SK-N-SH (cell line): Measurements from ENCODE around the gene FFAR3. TPM values are rescaled to one million over a fixed set of nuclear protein-coding genes. Genes with fewer than 3 reads are reported as not detected.

ENCODE experiments used
- CTCF ChIA-PET: fragments of 300-600, 350-600 bp; formaldehyde crosslinking; extraction: SDS; loops from one replicate; lab custom pipeline; 2021; lab: Yijun Ruan, JAX
- POLR2A ChIA-PET: fragments of 350-600 bp; sonication (Branson Sonifier 250); formaldehyde crosslinking; extraction: SDS; loops from one replicate; lab custom pipeline; 2020; ENCODE audit warnings: antibody characterized with exemption, inconsistent platforms; lab: Yijun Ruan, JAX
- DNase-seq: peaks from one replicate; pipeline ENCODE4 v3.0.0; 2012
- H2AFZ ChIP-seq: fragments of 200-600 bp; sonication (generic); 2 replicates; pipeline ENCODE4 v1.8.1; 2016; ENCODE audit warnings: antibody characterized with exemption, mild to moderate bottlenecking, low read depth
- H3F3A ChIP-seq: fragments of 200-600 bp; sonication (generic); replicated peaks from 2 replicates; pipeline ENCODE3; 2016; ENCODE audit warnings: antibody characterized with exemption, mild to moderate bottlenecking; ENCODE audit not compliant: insufficient read depth
- H3K27ac ChIP-seq, 2 experiments: fragments of 200-500 bp in 1 of 2; fragments of 200-600 bp in 1 of 2; sonication (Bioruptor generic) in 1 of 2; sonication (generic), shearing (Covaris generic) in 1 of 2; 2 replicates each; pipeline versions ENCODE4 v1.5.1 to v1.6.1; 2014 to 2016; ENCODE audit warnings: low read depth in 2 of 2, inconsistent platforms in 1 of 2, low read length in 1 of 2, mild to moderate bottlenecking in 1 of 2, mixed read lengths in 1 of 2
- H3K27me3 ChIP-seq: fragments of 200-600 bp; sonication (generic), shearing (Covaris generic); 2 replicates; pipeline ENCODE4 v1.6.1; 2016; ENCODE audit warnings: mixed run types; ENCODE audit not compliant: insufficient read depth
- H3K36me3 ChIP-seq, 2 experiments: fragments of 200-500 bp in 1 of 2; fragments of 200-600 bp in 1 of 2; sonication (Bioruptor generic) in 1 of 2; sonication (generic) in 1 of 2; replicated peaks in 1 of 2; 2 replicates each; pipeline versions ENCODE3 to v1.5.1; 2014 to 2016; ENCODE audit warnings: low read length in 1 of 2, mild to moderate bottlenecking in 1 of 2; ENCODE audit not compliant: insufficient read depth in 2 of 2, control insufficient read depth in 1 of 2
- H3K4me1 ChIP-seq, 2 experiments: fragments of 200-500 bp in 1 of 2; fragments of 200-600 bp in 1 of 2; sonication (Bioruptor generic) in 1 of 2; sonication (generic), shearing (Covaris generic) in 1 of 2; 2 replicates each; pipeline versions ENCODE4 v1.5.1 to v1.6.1; 2014 to 2016; ENCODE audit warnings: low read depth in 1 of 2, low read length in 1 of 2, mixed run types in 1 of 2; ENCODE audit not compliant: insufficient read depth in 2 of 2, control insufficient read depth in 1 of 2
- H3K4me2 ChIP-seq: fragments of 200-600 bp; sonication (generic), shearing (Covaris generic); 2 replicates; pipeline ENCODE4 v1.6.1; 2017; ENCODE audit warnings: mixed run types
- H3K4me3 ChIP-seq, 2 experiments: fragments of 200-500 bp in 1 of 2; fragments of 200-600 bp in 1 of 2; sonication (Bioruptor generic) in 1 of 2; sonication (generic), shearing (Covaris generic) in 1 of 2; 2 replicates each; pipeline versions ENCODE4 v1.5.1 to v1.8.1; 2014 to 2016; ENCODE audit warnings: low read depth in 2 of 2, inconsistent platforms in 1 of 2, low read length in 1 of 2, mild to moderate bottlenecking in 1 of 2, mixed read lengths in 1 of 2, moderate library complexity in 1 of 2
- H3K79me2 ChIP-seq: fragments of 200-600 bp; sonication (generic); 2 replicates; pipeline ENCODE4 v1.8.1; 2017; ENCODE audit warnings: mild to moderate bottlenecking; ENCODE audit not compliant: insufficient read depth
- H3K9ac ChIP-seq: fragments of 200-600 bp; sonication (generic); 2 replicates; pipeline ENCODE4 v1.6.1; 2017; ENCODE audit warnings: mixed run types
- H3K9me2 ChIP-seq: fragments of 200-600 bp; sonication (generic); 2 replicates; pipeline ENCODE4 v1.6.1; 2017; ENCODE audit warnings: mixed run types
- H3K9me3 ChIP-seq: fragments of 200-600 bp; sonication (generic); 2 replicates; pipeline ENCODE4 v1.6.1; 2017; ENCODE audit warnings: mixed run types, mild to moderate bottlenecking, moderate library complexity
- H4K20me1 ChIP-seq: fragments of 200-600 bp; sonication (generic); 2 replicates; pipeline ENCODE4 v1.6.1; 2017; ENCODE audit warnings: mild to moderate bottlenecking, mixed run types; ENCODE audit not compliant: insufficient read depth
- ELF1 ChIP-seq: IDR thresholded peaks from 2 replicates; pipeline ENCODE4 v1.4.0; 2012
- EP300 ChIP-seq, 2 experiments: IDR thresholded peaks; 2 replicates each; pipeline versions ENCODE4 v1.4.0 to v1.6.1; 2012; ENCODE audit warnings: borderline replicate concordance in 1 of 2, low read depth in 1 of 2, low read length in 1 of 2
- EZH2phosphoT487 ChIP-seq: fragments of 200-600 bp; sonication (generic); IDR thresholded peaks from 2 replicates; pipeline ENCODE4 v1.6.1; 2017; ENCODE audit warnings: low read depth, mixed run types, mild to moderate bottlenecking, antibody characterized with exemption, moderate library complexity, borderline replicate concordance
- FOSL2 ChIP-seq: IDR thresholded peaks from 2 replicates; pipeline ENCODE4 v1.4.0; 2012; ENCODE audit warnings: low read depth, mild to moderate bottlenecking, moderate library complexity, borderline replicate concordance
- GATA2 ChIP-seq: sonication (generic); formaldehyde crosslinking; IDR thresholded peaks from 2 replicates; pipeline ENCODE4 v1.5.0; 2020; ENCODE audit warnings: mild to moderate bottlenecking, missing genetic modification reagents
- JUND ChIP-seq: IDR thresholded peaks from 2 replicates; pipeline ENCODE4 v1.4.0; 2012
- MEF2A ChIP-seq: IDR thresholded peaks from 2 replicates; pipeline ENCODE4 v1.4.0; 2012; ENCODE audit warnings: low read depth, borderline replicate concordance
- MXI1 ChIP-seq: IDR thresholded peaks from 2 replicates; pipeline ENCODE4 v1.6.1; 2012; ENCODE audit warnings: mild to moderate bottlenecking, low read depth, low read length, improper control_type of control experiment
- NFIC ChIP-seq: IDR thresholded peaks from 2 replicates; pipeline ENCODE4 v1.4.0; 2012; ENCODE audit warnings: borderline replicate concordance
- RAD21 ChIP-seq: IDR thresholded peaks from 2 replicates; pipeline ENCODE4 v1.6.1; 2012; ENCODE audit warnings: mild to moderate bottlenecking, low read length
- RCOR1 ChIP-seq: fragments of 150-350 bp; IDR thresholded peaks from 2 replicates; pipeline ENCODE4 v1.6.1; 2017; ENCODE audit warnings: antibody characterized with exemption, low read length
- RFX5 ChIP-seq: IDR thresholded peaks from 2 replicates; pipeline ENCODE4 v1.6.1; 2012; ENCODE audit warnings: mild to moderate bottlenecking, improper control_type of control experiment, low read length
- RXRA ChIP-seq: IDR thresholded peaks from 2 replicates; pipeline ENCODE4 v1.4.0; 2012; ENCODE audit warnings: low read depth, mild to moderate bottlenecking, borderline replicate concordance
- SIN3A ChIP-seq: IDR thresholded peaks from 2 replicates; pipeline ENCODE4 v1.6.1; 2012; ENCODE audit warnings: low read depth, mild to moderate bottlenecking, low read length, moderate library complexity, borderline replicate concordance
- TAF1 ChIP-seq: IDR thresholded peaks from 2 replicates; pipeline ENCODE4 v1.6.1; 2012; ENCODE audit warnings: low read depth, mild to moderate bottlenecking, low read length, moderate library complexity, borderline replicate concordance
- TCF12 ChIP-seq: IDR thresholded peaks from 2 replicates; pipeline ENCODE4 v1.4.0; 2012
- TEAD4 ChIP-seq: IDR thresholded peaks from 2 replicates; pipeline ENCODE4 v1.4.0; 2012; ENCODE audit warnings: mild to moderate bottlenecking, borderline replicate concordance; ENCODE audit not compliant: insufficient read depth
- USF2 ChIP-seq: fragments of 150-350 bp; IDR thresholded peaks from 2 replicates; pipeline ENCODE4 v1.6.1; 2017; ENCODE audit warnings: antibody characterized with exemption, low read length, low read depth, borderline replicate concordance
- YY1 ChIP-seq: IDR thresholded peaks from 2 replicates; pipeline ENCODE4 v1.4.0; 2012; ENCODE audit warnings: low read depth, mild to moderate bottlenecking
- WGBS: methylation state at CpG from one replicate; pipeline ENCODE4 v1.1.6; 2017; ENCODE audit warnings: low lambda C conversion rate; 5-methylcytosine and 5-hydroxymethylcytosine counted together
- polyA plus RNA-seq, 3 experiments: library from polyadenylated mRNA; depleted of rRNA; stranded (reverse); fragments of >200 nt; gene quantifications; 2 replicates each; pipeline ENCODE4 v1.2.3, GENCODE V29; 2012
- TF ChIP-seq, protein P1 (sequence below): fragments of 150-350 bp; IDR thresholded peaks from 2 replicates; pipeline ENCODE4 v1.6.1; 2016; ENCODE audit warnings: mild to moderate bottlenecking, low read depth, low read length
- TF ChIP-seq, protein P2 (sequence below): IDR thresholded peaks from 2 replicates; pipeline ENCODE4 v1.4.0; 2012; ENCODE audit warnings: low read depth, borderline replicate concordance
- TF ChIP-seq, protein P3 (sequence below): IDR thresholded peaks from 2 replicates; pipeline ENCODE4 v1.6.1; 2012; ENCODE audit warnings: mild to moderate bottlenecking, low read depth, low read length, moderate library complexity
- TF ChIP-seq, protein P4 (sequence below): IDR thresholded peaks from 2 replicates; pipeline ENCODE4 v1.4.0; 2012; ENCODE audit warnings: low read depth

The FFAR3 gene
- polyA plus RNA-seq, 1 of the 3 experiments (the other 2 are of a cell fraction): not detected

DNA sequence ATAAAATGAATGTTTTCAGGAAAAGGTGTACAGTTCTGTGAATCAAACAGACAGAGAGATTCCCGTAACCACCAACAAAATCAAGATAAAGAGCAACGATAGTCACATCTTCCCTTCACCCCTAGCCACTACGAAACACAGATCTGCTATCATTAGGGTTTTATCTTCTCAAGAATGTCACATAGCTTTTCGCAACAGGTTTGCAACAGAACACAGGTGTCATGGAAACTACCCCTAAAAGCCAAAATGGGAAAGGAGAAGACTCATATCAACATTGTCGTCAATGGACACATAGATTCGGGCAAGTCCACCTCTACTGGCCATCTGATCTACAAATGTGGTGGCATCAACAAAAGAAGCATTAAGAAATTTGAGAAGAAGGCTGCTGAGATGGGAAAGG is 23.7 kb downstream of the FFAR3 start:
- Histone ChIP-seq H3K27ac (no peak overlapping the region), H3K9ac (no peak overlapping the region), H3K9me3 (peaks cover 10% of the 10 kb centered on the region; the same call in 1 of the 2 replicates), H3K9me2 (no peaks in the 10 kb centered on the region), H3K79me2 (no peaks in the 10 kb centered on the region), H2AFZ (no peak overlapping the region), H3K4me1 (no peaks in the 10 kb centered on the region), H4K20me1 (no peaks in the 10 kb centered on the region), H3K36me3 (no peaks in the 10 kb centered on the region), H3K27me3 (0 out of 2 replicates have a peak, but pooled peaks cover 8% of the 10 kb centered on the region), H3F3A (no peaks in the 10 kb centered on the region), H3K4me3 (no peak overlapping the region), H3K4me2 (no peak overlapping the region)
- POLR2A ChIA-PET: no interaction called here
- no peak for TF ChIP-seq MEF2A
- TF ChIP-seq RXRA: no peak
- TF ChIP-seq ELF1: no peak
- no peak for TF ChIP-seq EP300 (IDR thresholded peaks at IDR 0.05; ENCODE audit: borderline replicate concordance in 1 of 2, low read depth in 1 of 2, low read length in 1 of 2)
- no peak for TF ChIP-seq TEAD4
- TF ChIP-seq, protein P1, sequence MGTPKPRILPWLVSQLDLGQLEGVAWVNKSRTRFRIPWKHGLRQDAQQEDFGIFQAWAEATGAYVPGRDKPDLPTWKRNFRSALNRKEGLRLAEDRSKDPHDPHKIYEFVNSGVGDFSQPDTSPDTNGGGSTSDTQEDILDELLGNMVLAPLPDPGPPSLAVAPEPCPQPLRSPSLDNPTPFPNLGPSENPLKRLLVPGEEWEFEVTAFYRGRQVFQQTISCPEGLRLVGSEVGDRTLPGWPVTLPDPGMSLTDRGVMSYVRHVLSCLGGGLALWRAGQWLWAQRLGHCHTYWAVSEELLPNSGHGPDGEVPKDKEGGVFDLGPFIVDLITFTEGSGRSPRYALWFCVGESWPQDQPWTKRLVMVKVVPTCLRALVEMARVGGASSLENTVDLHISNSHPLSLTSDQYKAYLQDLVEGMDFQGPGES: no peak
- TF ChIP-seq FOSL2: no peak
- no peak for TF ChIP-seq YY1
- TF ChIP-seq, protein P2, sequence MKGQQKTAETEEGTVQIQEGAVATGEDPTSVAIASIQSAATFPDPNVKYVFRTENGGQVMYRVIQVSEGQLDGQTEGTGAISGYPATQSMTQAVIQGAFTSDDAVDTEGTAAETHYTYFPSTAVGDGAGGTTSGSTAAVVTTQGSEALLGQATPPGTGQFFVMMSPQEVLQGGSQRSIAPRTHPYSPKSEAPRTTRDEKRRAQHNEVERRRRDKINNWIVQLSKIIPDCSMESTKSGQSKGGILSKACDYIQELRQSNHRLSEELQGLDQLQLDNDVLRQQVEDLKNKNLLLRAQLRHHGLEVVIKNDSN: no peak
- no peak for TF ChIP-seq TAF1
- TF ChIP-seq NFIC: no peak
- no peak for TF ChIP-seq RFX5
- TF ChIP-seq GATA2 (CRISPR knock-in tag): no peak
- CTCF ChIA-PET: interaction anchor here (0.6 kb wide), 1 partner anchor 113 kb away, joined by 3 read pairs; no protein-coding TSS in a partner anchor
- no peak for DNase-seq
- 5% methylated on average over 6 of the region's 6 CpGs for WGBS

- H3K36me3 ChIP-seq: no peaks in the 10 kb centered on the region
- POLR2A ChIA-PET: no interaction called here
- no peak overlapping the region for H3K4me2 ChIP-seq
- no peaks in the 10 kb centered on the region for H3K4me1 ChIP-seq
- H4K20me1 ChIP-seq: no peaks in the 10 kb centered on the region
- H3F3A ChIP-seq: no peaks in the 10 kb centered on the region
- CTCF ChIA-PET: no interaction called here
- H3K4me3 ChIP-seq: no peak overlapping the region
- no peak overlapping the region for H3K9ac ChIP-seq
- H3K9me3 ChIP-seq: peaks cover 13% of the 10 kb centered on the region; the same call in 1 of the 2 replicates
- no peak overlapping the region for H2AFZ ChIP-seq
- WGBS: 24% methylated on average over 2 of the region's 2 CpGs
- no peak overlapping the region for H3K27ac ChIP-seq
- TF ChIP-seq RCOR1 (no peak), GATA2 (CRISPR knock-in tag) (no peak), RAD21 (no peak), TCF12 (no peak), SIN3A (no peak), JUND (no peak), USF2 (no peak), MXI1 (no peak), EP300 (IDR thresholded peaks at IDR 0.05; ENCODE audit: borderline replicate concordance in 1 of 2, low read depth in 1 of 2, low read length in 1 of 2) (no peak), ELF1 (no peak), TAF1 (no peak), EZH2phosphoT487 (no peak)
- TF ChIP-seq, protein P3, sequence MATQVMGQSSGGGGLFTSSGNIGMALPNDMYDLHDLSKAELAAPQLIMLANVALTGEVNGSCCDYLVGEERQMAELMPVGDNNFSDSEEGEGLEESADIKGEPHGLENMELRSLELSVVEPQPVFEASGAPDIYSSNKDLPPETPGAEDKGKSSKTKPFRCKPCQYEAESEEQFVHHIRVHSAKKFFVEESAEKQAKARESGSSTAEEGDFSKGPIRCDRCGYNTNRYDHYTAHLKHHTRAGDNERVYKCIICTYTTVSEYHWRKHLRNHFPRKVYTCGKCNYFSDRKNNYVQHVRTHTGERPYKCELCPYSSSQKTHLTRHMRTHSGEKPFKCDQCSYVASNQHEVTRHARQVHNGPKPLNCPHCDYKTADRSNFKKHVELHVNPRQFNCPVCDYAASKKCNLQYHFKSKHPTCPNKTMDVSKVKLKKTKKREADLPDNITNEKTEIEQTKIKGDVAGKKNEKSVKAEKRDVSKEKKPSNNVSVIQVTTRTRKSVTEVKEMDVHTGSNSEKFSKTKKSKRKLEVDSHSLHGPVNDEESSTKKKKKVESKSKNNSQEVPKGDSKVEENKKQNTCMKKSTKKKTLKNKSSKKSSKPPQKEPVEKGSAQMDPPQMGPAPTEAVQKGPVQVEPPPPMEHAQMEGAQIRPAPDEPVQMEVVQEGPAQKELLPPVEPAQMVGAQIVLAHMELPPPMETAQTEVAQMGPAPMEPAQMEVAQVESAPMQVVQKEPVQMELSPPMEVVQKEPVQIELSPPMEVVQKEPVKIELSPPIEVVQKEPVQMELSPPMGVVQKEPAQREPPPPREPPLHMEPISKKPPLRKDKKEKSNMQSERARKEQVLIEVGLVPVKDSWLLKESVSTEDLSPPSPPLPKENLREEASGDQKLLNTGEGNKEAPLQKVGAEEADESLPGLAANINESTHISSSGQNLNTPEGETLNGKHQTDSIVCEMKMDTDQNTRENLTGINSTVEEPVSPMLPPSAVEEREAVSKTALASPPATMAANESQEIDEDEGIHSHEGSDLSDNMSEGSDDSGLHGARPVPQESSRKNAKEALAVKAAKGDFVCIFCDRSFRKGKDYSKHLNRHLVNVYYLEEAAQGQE: no peak
- TF ChIP-seq, protein P4, sequence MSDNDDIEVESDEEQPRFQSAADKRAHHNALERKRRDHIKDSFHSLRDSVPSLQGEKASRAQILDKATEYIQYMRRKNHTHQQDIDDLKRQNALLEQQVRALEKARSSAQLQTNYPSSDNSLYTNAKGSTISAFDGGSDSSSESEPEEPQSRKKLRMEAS: no peak
- no peak for DNase-seq
- H3K9me2 ChIP-seq: no peaks in the 10 kb centered on the region
- H3K27me3 ChIP-seq: 0 out of 2 replicates have a peak, but pooled peaks cover 8% of the 10 kb centered on the region
- H3K79me2 ChIP-seq: no peaks in the 10 kb centered on the region
These were observed 25.3 kb downstream of the FFAR3 start for GRCh38 chr19:35383536-35383935.
